Measurements from ENCODE around the gene PTPRM. TPM values are rescaled to one million over a fixed set of nuclear protein-coding genes. Genes with fewer than 3 reads are reported as not detected.

PTPRM gene
- total RNA-seq, 1 experiment from 2014 or later, result 6.2 TPM

DNA sequence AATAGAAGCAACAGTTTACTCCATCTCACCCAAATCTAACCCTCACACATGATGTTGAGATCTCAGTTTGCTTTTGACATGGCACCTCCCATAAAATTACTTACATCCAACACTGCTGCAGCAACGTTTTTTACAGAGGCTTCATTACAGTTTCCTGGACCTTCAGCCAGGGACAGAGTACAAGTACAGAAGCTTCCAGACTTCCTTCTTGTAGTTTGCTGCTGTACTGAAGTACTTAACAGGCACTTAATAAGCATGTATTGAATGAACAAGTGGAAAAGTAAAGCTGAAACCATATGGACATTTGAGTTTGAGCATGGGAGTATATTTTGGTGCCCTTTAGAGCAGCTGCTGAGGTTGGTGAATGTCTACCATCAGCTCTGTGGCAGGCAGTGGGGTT, 514.2 kb downstream of the PTPRM start:
- Histone ChIP-seq H3K79me1 (ENCODE audit: insufficient read depth, low read depth, low read length, poor library complexity, severe bottlenecking) (no peaks in the 10 kb centered on the region), H3K23me2 (ENCODE audit: insufficient read length, low read depth, low read length, poor library complexity, severe bottlenecking) (no peaks in the 10 kb centered on the region), H3K27me3 (ENCODE audit: insufficient read depth, low read length) (no peaks in the 10 kb centered on the region; the same call in 1 of the 2 replicates), H4K20me1 (ENCODE audit: control insufficient read depth, insufficient read depth, insufficient read length) (no peaks in the 10 kb centered on the region), H2BK5ac (ENCODE audit: insufficient read length, low read length) (no peak overlapping the region), H2AK5ac (ENCODE audit: insufficient read length, low read length) (no peak overlapping the region), H2BK12ac (ENCODE audit: insufficient read length, low read depth, low read length) (no peak overlapping the region), H4K91ac (ENCODE audit: insufficient read length, low read depth, low read length) (no peak overlapping the region), H3T11ph (ENCODE audit: low read length) (no peak overlapping the region), H3K9me3 (ENCODE audit: control insufficient read depth, low read depth, low read length) (no peaks in the 10 kb centered on the region), H4K5ac (ENCODE audit: insufficient read length, low read depth, low read length) (no peak overlapping the region), H3K4ac (ENCODE audit: low read depth, low read length) (no peak overlapping the region), H3K23ac (ENCODE audit: insufficient read length, low read depth, low read length) (no peak overlapping the region), H2BK20ac (ENCODE audit: low read depth, low read length, poor library complexity, severe bottlenecking) (no peak overlapping the region), H3K56ac (ENCODE audit: insufficient read length, low read depth, low read length) (no peak overlapping the region), H3K9ac (ENCODE audit: extremely low read depth, insufficient read length, low read length) (no peak overlapping the region), H3K4me2 (ENCODE audit: insufficient read depth, insufficient read length, low read length) (no peak overlapping the region), H2BK15ac (ENCODE audit: low read depth, low read length) (no peak overlapping the region), H3K14ac (ENCODE audit: insufficient read depth, low read length) (no peak overlapping the region), H4K8ac (replicated peaks; ENCODE audit: insufficient read length, low read depth, low read length) (no peak overlapping the region), H3K27ac (ENCODE audit: insufficient read length, low read depth, low read length) (no peak overlapping the region), H2BK120ac (ENCODE audit: low read depth, low read length, poor library complexity, severe bottlenecking) (no peak overlapping the region), H2AFZ (ENCODE audit: low read length) (no peak overlapping the region), H3K79me2 (ENCODE audit: insufficient read depth, low read length) (no peaks in the 10 kb centered on the region), H3K4me1 (ENCODE audit: insufficient read depth, low read length) (no peaks in the 10 kb centered on the region; the same call in 1 of the 2 replicates), H3K18ac (ENCODE audit: insufficient read length, low read depth, low read length) (no peak overlapping the region)
- TF ChIP-seq, protein P1, sequence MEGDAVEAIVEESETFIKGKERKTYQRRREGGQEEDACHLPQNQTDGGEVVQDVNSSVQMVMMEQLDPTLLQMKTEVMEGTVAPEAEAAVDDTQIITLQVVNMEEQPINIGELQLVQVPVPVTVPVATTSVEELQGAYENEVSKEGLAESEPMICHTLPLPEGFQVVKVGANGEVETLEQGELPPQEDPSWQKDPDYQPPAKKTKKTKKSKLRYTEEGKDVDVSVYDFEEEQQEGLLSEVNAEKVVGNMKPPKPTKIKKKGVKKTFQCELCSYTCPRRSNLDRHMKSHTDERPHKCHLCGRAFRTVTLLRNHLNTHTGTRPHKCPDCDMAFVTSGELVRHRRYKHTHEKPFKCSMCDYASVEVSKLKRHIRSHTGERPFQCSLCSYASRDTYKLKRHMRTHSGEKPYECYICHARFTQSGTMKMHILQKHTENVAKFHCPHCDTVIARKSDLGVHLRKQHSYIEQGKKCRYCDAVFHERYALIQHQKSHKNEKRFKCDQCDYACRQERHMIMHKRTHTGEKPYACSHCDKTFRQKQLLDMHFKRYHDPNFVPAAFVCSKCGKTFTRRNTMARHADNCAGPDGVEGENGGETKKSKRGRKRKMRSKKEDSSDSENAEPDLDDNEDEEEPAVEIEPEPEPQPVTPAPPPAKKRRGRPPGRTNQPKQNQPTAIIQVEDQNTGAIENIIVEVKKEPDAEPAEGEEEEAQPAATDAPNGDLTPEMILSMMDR (conservative IDR thresholded peaks at IDR 0.05), result no peak
- Mint-ChIP-seq H3K27me3 (ENCODE audit: low read depth) (peaks cover 26% of the 10 kb centered on the region), H3K4me1 (peaks cover 24 to 49% of the 10 kb centered on the region in 2 experiments), H3K9me3 (peaks cover 0 to 3% of the 10 kb centered on the region in 2 experiments; a peak in 1 of 5 replicates), H3K27ac (no peak overlapping the region), H3K4me3 (no peak overlapping the region), H3K36me3 (ENCODE audit: insufficient read depth in 1 of 3, low read depth in 3 of 3) (peaks cover 0 to 2% (median 0%) of the 10 kb centered on the region in 3 experiments; a peak in 2 of 7 replicates)
- no CpG with 5 or more reads among the region's 1 CpG for WGBS (ENCODE audit: extremely low coverage, insufficient read length, low lambda C conversion rate)
- no peak for DNase-seq
